NCI-H1105 (cell line): Measurements from ENCODE around the gene APBB2.

Source experiments
- DNase-seq: peaks from one replicate; lab custom pipeline; 2025; lab: John Stamatoyannopoulos, UW

Gene APBB2

DNA sequence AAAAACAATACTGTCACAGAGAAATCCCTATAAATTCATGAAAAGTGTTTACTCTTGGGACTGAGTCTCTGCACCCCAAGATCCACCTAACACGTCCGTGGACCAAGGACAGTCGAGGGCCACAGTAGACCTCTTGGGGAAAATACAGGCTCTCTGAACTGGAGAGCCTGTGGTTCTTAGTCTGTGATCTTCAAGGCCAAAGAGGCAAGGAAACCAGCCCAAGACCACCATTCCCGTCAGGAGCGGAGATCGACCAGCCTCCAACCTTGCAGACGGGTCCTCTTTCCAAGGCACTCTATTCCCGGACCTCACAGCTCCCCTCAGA lies 1.6 kb upstream of the APBB2 start:
- no peak for DNase-seq

DNA sequence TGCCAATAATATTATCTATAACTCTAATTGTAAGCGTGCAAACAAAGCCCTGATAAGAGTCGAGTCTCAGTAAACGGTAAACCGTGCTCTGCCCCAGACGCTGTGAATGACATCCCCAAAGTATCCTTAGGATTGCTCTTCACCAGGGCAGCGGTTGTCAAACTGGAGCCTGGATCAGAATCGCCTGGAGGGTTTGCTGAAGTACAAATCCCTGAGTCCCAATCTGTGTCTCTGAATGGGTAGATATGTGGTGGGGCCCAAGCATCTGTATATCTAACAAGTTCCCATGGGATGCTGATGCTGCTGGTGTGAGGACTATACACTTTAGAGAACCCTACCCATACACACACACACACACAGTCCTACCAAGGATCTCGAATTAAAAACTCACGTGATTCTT lies 813 bp upstream of the APBB2 start:
- no peak for DNase-seq

DNA sequence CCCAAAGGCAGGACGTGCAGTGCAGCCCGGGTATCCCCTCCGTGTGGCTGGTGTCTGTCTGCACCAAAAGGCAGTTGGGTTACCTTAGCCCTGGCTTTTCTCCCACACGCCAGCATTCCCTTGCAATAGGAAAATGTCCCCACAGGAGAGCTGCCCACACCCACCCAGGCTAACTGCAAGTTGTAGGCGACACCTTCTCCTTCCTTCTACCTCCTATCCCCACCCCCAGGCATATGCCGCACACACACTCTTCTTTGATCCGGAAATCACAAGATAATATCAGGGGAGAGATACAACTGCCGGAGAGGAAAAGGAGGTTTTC lies 444 bp upstream of the APBB2 start:
- DNase-seq: no peak

DNA sequence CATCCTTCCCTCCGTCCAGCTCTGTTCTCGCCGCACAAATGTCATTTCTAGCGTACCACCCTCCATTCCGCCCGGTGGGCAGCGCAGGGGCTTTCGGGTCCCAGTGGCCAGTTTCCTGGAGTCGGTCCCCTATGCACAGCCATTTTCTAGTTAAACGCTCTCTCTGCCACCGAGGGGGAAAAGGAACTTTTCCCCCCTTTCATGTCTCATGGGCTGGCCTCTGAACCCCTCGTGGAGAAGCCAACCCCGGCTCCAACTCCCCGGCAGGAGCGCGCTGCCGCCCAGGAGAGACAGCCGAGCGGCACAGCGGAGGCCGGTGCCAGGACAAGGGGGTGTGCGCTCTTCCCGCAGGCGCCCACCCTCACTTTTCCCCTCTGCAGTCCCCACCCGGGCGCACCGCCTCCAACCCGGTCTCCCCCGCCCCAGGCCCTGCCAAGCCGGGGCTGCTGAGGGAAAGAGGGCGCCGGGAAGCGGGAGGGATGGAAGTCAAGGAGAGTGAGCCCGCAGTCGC lies 662 bp downstream of the APBB2 start:
- no peak for DNase-seq

DNA sequence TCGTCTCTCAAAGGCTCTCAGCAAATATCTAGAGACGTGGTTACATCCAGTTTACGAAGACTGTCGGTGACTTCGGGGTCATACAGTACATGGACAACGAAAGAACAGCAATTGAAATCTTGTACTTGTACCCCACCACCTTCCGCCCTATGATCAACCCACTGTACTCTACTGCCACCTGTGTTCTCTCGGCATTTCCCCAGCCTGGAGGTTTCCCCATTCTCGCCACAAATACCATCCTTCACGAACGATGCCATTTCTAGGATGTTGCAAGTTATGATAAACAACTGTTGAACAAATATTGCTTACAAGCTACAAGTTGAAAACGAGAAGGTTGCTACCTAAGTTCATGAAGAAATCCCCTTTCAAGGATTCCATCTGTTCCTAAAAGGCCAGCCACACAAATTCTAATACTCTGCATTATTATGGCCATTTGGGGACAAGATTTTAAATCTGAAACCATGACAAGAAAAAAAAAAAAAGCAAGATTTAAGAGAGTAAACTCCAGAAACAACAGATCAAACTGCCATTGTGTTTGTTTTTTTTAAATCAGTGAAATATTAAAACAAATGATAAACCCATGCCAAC lies 1.6 kb downstream of the APBB2 start:
- DNase-seq: no peak

DNA sequence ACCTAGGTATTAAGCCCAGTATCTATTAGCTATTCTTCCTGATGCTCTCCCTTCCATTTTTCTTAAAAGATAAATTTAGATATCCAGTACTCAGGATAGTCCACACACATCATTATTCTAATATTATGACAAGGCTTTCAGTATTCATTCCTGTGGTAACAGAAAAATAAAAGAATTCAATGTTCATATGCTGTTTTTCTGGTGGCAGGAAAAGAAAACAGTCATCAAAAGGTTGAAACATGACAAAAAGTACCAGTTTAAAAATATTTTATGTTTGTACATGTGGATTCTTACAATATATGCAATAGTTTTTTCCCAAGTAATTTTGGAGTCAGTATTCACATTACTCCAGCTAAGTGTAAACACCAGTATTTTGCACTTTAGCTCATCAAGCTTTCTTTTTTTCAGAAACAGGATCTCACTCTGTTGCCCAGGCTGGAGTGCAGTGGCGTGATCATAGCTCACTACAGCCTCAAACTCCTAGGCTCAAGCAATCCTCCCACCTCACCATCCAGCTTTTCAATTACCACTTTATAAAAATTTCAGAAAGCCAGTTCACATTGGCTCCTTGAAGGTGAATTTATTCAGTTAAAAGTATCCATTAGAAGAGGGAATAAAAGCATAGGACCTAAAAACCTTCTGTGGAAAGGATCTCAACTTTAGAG lies 2.3 kb downstream of the APBB2 start:
- no peak for DNase-seq

DNA sequence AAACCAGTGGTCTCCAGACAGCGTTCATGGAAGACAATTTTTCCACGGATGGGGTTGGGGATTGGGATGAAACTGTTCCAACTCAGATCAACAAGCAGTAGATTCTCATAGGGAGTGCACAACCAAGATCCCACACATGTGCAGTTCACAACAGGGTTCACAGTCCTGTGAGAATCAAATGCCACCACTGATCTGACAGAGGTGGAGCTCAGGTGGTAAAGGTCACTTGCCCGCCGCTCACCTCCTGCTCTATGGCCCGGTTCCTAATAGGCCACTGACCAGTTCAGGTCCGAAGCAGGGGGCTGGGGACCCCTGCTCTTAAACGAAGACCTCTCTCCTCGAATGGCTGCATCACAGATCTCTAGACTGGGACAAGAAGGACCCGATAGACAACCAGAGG lies 4.4 kb downstream of the APBB2 start:
- no peak for DNase-seq

DNA sequence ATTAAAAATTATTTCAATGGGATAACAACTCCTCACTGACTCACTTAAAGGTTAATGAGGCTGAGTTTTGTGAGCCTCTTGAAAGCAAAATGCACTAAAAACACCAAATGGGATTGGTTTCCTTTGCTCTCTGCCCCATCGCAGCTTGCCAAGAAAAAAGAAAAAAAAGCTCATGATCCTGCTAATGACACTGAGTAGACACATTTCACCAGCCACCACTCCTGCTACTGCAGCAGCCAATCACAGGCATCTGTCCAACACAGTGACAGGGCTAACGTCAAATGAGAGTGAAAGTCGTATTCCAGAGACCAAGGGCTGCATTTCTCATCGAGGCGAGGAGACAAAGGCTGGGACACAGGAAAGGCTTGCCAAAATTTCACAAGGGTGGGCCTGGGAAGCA lies 5.2 kb downstream of the APBB2 start:
- no peak for DNase-seq

DNA sequence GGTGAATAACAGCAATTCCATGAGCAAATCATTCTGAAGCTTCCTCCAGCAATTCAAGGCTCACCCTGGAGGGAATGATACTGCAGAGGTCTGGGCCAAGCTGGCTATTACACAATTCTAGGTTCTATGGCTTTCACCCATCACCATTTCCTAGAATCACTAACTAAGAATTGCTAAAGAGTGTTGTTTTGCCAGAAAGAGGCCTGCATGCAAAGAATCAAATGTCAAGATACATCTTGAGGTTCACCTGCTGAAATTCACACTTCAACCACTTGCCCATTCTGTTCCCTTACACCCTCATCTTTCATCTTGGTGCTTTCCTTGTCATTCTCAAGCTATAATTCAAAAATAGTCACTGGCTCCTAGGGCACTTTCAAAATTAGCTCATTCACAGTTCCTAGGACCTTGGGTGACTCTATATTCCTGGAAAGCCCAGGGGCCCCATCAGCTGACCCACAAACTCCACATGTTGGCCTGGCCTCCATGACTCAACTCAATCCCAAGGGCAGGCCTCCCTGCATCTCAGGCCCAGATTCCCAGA lies 7.0 kb downstream of the APBB2 start:
- DNase-seq: no peak

DNA sequence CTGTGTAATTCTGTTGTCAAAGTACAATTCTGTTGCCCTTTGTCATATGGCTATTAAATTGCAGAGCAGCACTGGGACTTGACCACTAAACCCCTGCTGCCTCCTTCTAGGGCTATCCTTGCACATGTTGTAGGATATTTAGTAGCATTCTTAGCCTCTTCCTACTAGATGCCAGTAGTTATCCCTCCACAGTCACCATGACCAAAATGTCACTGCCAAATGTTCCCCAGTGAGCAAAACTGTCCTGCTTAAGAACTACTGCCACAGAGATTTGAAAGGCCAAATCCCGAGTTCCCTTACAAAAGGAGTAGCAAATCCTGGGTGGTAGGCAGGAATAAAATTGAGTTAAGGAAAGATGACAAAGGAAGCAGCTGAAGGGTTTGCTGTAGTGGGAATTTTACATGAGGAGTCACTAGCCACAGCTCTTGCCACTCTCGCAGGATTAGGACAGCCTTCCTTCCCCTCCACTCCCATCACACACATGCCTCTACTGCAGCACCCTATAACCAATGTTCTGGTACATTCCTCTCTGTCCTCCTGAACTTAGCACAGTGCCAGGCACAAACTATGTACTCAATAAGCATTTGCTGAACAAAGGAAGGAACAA lies 8.4 kb downstream of the APBB2 start:
- DNase-seq: no peak

DNA sequence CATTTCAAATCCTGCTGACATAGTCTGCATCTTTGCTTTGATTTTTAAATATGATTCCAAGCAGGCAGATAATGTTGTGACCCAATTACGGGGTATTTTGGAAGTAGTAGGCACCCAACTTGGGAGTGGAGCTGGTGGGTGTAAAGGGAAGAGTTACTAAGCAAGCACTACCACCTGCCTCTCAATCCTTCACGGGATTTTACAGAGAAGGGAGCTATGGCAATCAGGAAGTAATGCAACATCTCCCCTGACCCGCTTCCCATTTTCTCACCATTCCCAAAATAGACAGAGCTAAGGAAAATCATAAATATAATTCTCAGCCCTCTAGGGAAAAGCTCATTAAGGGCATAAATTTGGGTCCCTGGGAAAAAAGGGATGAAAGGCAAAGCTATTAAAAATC lies 9.2 kb downstream of the APBB2 start:
- DNase-seq: no peak

DNA sequence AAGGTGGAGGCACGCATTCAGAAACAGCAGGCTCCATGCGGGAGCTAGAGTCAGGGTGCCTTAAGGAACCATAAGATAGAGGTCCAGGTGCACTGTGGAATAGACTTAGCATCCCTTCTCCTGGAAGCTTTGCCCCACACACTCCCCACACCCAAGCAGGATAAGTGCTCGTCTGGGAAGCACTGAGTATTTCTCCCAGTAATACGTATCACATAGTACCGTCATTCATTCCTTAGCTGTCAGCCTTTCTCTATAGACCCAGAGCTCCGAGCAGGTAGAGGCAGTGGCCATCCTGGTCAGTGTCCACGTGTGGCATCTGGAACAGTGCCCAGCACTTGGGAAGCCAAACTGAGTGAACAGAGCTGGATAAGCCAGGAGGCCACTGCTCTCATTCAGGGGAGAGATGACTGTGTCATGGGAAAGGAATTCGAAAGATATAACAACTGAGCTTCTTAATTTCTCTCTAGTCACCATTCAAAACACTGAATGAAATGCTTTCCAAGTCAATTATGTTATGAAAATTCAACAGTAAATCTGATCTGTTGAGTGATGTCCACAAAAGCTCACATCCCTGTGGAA lies 9.9 kb downstream of the APBB2 start:
- no peak for DNase-seq

DNA sequence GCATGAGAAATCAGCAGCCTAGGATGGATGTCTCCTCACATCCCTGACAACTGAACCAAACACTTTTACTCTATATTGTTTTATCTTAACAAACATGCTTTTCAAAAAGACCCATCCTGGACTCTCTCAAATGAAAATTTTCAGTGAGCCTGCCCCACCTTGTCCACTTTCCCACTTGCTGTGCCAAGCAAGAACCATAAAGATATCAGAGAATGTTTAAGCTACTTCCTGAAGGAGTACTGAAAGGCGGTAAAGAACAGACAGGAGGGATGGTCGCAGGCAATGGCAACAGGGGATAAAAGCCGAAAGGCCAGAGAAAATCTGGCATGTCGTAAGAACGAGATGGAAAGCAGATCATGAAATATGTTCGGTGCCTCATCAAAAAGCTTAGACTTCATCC lies 10.5 kb downstream of the APBB2 start:
- DNase-seq: no peak

DNA sequence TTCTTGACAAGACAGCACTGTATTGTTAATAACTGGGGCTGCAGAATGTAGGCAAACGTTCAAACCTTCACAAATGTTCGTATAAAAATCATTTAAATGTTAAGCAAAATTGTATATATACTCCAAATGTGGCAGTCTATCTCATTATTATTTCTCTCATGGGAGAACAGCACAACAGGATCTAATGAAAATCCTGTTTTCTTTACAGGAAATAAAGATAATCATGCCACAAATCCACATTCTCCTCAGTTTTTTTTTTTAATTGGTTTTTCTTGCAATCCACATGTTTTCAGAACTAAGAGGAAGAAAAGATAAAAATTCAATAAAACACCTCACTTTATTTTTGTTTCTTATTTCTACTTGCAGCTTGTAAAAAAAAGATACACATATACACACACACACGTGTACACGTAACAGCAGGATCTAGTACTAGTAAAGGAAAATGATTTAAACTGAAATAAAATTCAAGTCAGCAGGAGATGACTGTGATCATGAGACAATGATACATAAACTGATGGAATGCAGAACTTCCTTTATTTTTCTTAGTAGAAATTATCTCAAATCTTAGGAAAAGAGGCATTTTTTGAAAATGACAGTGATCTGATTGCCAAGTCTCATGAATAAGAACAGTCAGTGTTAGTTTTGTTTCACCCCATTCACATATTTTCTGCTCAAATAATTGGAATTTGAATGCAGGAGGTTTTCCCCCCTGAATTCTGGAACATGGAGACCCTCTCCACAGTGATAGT lies 11.3 kb downstream of the APBB2 start:
- DNase-seq: no peak

DNA sequence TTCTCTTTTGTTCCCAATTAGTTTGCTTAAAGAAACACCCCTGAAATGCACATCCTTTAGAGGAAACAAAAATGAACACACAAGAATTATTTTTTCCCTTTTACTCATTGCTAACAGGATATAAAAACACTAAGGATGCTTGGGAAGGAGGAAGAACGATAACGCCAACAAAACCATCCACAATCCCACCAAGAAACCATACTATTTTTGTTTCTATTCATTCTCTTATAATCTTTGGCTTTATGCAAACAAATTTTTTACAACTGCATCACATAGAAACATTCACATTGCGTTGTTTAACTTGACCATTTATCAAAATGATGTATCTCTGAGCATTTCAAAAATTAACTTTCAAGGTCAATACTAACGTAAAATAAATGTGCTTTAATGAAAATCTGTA lies 12.0 kb downstream of the APBB2 start:
- DNase-seq: no peak

DNA sequence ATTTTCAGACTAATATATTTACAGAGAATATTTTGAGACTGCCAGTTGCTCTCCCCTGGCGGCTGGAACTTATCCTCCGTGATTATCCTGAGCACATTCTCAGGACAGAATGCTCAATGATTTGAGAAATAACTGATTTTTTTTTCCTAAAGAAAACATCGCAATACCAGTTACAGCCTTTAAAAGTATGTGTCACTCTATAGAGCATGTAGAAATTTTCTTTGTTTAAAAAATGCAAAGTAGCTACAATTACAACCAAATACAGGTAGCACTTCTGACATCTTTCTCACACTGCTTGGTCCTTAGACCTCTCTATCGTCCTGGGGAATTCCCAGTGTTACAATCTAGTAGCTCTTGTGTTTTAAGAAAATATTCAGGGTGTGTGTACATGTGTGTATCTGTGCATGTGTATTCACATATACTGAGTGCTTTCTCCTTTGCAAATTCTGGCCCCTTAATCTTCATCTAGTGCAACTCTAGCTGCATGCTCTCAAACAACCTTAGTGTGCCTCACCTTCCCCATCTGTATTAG lies 13.8 kb downstream of the APBB2 start:
- DNase-seq: no peak

DNA sequence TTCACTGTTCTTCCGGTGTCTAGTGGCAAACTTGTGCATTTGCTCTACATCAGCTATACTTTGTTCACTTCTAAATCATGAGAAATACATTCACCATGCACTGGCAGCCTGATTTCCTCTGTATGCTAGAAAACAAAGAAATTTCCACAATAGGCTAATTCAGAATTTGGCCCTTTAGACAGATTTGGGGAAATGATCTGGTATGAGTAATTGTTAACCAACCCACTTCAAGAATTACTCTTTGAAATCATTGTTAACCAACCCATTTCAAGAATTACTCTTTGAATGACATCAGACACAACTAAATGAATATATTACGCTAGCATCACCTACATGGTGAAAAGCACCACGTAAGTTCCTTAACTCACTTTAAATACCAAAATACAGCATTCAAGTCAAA lies 14.6 kb downstream of the APBB2 start:
- DNase-seq: no peak

DNA sequence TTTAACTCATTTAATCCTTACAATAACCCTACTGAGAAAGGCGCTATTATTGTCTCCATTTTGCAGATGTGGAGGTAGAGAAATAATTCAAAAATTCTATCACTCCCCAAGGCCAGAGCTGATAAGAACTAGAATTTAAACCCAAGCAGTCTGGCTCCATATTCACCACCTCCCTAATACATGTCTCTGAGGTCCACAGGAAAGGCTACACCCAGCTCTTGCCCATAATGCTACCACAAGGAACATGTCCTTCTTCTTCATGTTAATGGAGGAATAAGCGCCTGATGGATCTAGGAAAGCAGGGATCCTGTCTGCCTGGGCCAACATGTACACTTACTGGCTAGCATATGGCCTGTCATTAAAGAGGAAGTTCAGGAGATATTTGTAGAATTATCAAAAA lies 16.3 kb downstream of the APBB2 start:
- no peak for DNase-seq

DNA sequence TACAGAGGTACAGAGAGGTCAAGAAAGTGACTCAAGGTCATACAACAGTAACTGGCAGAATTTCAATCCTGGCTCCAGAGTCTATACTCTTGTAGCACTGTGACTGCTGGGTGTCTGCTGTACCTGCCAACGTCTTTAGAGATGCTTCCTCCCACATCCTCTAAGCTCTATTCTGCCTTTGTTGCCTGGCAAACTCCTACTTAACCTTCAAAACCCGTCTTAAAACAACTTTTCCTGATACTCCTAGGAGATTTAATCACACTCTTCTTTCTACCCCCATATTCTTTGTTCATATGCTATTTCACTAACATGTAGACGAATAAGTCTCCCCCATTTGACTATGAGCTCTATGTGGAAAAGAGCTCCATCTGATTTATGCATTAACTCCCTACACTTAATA lies 16.8 kb downstream of the APBB2 start:
- DNase-seq: no peak

DNA sequence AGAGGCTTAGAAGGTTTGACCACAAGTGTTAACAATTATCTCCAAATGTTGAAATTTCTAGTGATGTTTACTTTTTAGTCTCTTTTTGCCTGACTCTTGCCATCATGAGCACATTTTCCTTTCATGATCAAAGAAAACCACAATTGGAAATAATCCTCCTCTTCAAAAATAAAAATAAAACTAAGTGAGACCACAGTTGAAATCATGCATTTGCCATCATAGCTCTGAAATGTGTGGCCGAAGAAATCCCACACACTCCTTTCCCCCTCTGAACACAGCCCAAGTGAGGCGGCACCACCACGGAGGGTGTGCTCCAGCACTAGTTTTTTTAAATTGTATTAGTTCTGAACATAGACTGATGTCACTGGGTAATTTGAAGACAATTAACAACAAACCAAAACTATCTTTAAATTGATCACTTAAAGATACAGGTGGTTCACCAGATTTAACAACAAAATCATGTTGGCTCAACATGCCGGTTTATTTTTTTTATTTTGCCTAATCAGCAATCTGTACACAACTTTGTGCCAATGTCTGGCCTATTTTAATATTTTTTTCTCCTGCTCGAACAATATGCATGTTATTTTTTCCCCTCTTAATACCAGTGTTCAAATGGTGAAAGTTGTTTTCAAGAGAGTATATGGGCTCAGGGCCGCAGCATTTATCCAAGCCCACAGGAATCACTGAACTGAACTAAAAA lies 17.6 kb downstream of the APBB2 start:
- no peak for DNase-seq

DNA sequence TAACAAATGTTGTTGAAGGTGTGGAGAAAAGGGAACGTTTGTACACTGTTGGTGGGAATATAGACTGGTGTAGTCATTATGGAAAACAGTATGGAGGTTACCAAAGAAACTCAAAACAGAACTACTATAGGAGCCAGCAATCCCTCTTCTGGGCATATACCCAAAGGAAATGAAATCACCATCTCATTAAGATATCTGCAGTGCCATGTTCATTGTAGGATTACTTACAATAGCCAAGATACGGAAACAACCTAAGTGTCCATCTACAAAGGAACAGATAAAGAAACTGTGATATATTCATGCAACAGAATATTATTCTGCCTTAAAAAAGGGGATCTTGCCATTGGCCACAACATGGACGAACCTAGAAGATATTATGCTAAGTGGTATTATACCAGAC lies 22.2 kb downstream of the APBB2 start:
- no peak for DNase-seq

DNA sequence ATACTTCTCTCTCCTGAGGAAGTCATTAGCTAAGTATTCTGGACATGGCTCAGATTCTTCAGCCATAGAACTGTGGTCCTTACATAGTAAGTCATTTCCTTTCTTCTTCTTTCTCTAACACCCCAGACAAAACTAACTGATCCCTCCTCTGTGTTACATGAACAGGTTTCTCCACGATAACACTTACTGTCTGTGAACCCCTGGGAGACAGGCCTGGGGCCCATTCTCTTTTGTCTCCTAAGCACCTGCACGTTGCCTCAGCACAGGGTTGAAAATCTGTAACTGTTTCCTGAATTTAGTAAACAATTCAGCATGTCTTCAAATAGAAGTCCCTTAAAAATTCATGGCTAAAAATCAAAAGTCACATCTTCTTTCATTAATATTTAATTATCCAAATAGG lies 24.7 kb downstream of the APBB2 start:
- DNase-seq: no peak
